ENCODE results near the gene TEAD2.

Gene TEAD2

GRCh38 chr19:49348305-49349189 lies 13.7 kb downstream of the TEAD2 start:
- no peak for DNase-seq (ENCODE audit: low read depth, low spot score)

GRCh38 chr19:49347835-49348234 lies 14.4 kb downstream of the TEAD2 start:
- DNase-seq (ENCODE audit: low read depth, low spot score): no peak

- no peak for DNase-seq (ENCODE audit: low read depth, low spot score)
Observed at GRCh38 chr19:49347191-49347590, 15.0 kb downstream of the TEAD2 start.

- no peak for DNase-seq (ENCODE audit: low read depth, low spot score)
Observed at GRCh38 chr19:49344505-49345423, 17.5 kb downstream of the TEAD2 start.

- no peak for DNase-seq (ENCODE audit: low read depth, low spot score)
Observed at GRCh38 chr19:49343123-49343522, 19.1 kb downstream of the TEAD2 start.

GRCh38 chr19:49342291-49342721 lies 19.9 kb downstream of the TEAD2 start:
- DNase-seq (ENCODE audit: low read depth, low spot score): no peak

GRCh38 chr19:49340865-49341718 lies 21.1 kb downstream of the TEAD2 start:
- no peak for DNase-seq (ENCODE audit: low read depth, low spot score)

- DNase-seq (ENCODE audit: low read depth, low spot score): no peak
Observed at GRCh38 chr19:49340069-49340864, 21.9 kb downstream of the TEAD2 start.

GRCh38 chr19:49339301-49340068 lies 22.7 kb downstream of the TEAD2 start:
- no peak for DNase-seq (ENCODE audit: low read depth, low spot score)

GRCh38 chr19:49338691-49339300 lies 23.4 kb downstream of the TEAD2 start:
- DNase-seq (ENCODE audit: low read depth, low spot score): no peak

- no peak for DNase-seq (ENCODE audit: low read depth, low spot score)
Observed at GRCh38 chr19:49338023-49338677, 24.1 kb downstream of the TEAD2 start.

- DNase-seq (ENCODE audit: low read depth, low spot score): no peak
Observed at GRCh38 chr19:49337267-49338022, 24.8 kb downstream of the TEAD2 start.

- no peak for DNase-seq (ENCODE audit: low read depth, low spot score)
Observed at GRCh38 chr19:49336482-49337266, 25.5 kb downstream of the TEAD2 start.

- no peak for DNase-seq (ENCODE audit: low read depth, low spot score)
Observed at GRCh38 chr19:49335784-49336481, 26.3 kb downstream of the TEAD2 start.

GRCh38 chr19:49335071-49335783 lies 27.0 kb downstream of the TEAD2 start, which contains the start of gene CD37:
TSS of gene CD37 (plus strand) at chr19:49335406. CDS start at chr19:49335541, 135 bp downstream.
- no peak for DNase-seq (ENCODE audit: low read depth, low spot score)

- DNase-seq (ENCODE audit: low read depth, low spot score): no peak
Observed at GRCh38 chr19:49333811-49334288, 28.4 kb downstream of the TEAD2 start.
